HepG2 (cell line): ENCODE measurements around the gene NOX4. TPM values are rescaled to one million over a fixed set of nuclear protein-coding genes. Genes with fewer than 3 reads are reported as not detected.

ENCODE experiments used
- ATAC-seq: fragments of 200-7000 bp; cut with Tn5 transposase; 3 replicates; pipeline ENCODE4 v1.9.1; 2020; ENCODE audit warnings: mild to moderate bottlenecking, moderate library complexity
- BruUV-seq: library from RNA; stranded (reverse); fragments of 400-500 nt; replicated peaks from 2 replicates; lab custom pipeline; 2021; lab: Mats Ljungman, UMichigan
- CTCF ChIA-PET: fragments of 300-600 bp; formaldehyde crosslinking; extraction: SDS; loops from one replicate; lab custom pipeline; 2021; ENCODE audit warnings: low total read pairs, inconsistent platforms, low intra/inter-chr PET ratio; lab: Yijun Ruan, JAX
- POLR2A ChIA-PET: fragments of 350-600 bp; sonication (Branson Sonifier 250); formaldehyde crosslinking; loops from one replicate; lab custom pipeline; 2020; ENCODE audit warnings: antibody characterized with exemption, inconsistent platforms; lab: Yijun Ruan, JAX
- DNase-seq: peaks from one replicate; pipeline ENCODE4 v3.0.0-alpha.2; 2015; ENCODE audit warnings: low spot score
- FAIRE-seq: peaks from 3 replicates; lab custom pipeline; 2011; peaks lifted over from hg19 to GRCh38; lab: Jason Lieb, UNC
- H2AFZ ChIP-seq: one replicate; pipeline ENCODE4 v1.6.1; 2011; ENCODE audit warnings: low read length, inconsistent platforms
- H3K27ac ChIP-seq: fragments of 300-600 bp; 3 replicates; pipeline ENCODE4 v1.8.0; 2011; ENCODE audit warnings: mixed run types, mild to moderate bottlenecking, mixed read lengths, low read length, inconsistent platforms; ENCODE audit not compliant: insufficient read depth; ENCODE audit errors: extremely low read length
- H3K27me3 ChIP-seq, 2 experiments: fragments of 200-600 bp in 1 of 2; 2 replicates in 1 of 2; 3 replicates in 1 of 2; pipeline versions ENCODE4 v1.6.0 to v1.8.0; 2011; ENCODE audit warnings: low read length in 2 of 2, mild to moderate bottlenecking in 2 of 2, moderate library complexity in 2 of 2, inconsistent platforms in 1 of 2; ENCODE audit not compliant: insufficient read depth in 2 of 2, control insufficient read depth in 1 of 2
- H3K36me3 ChIP-seq, 2 experiments: fragments of 200-600 bp in 1 of 2; replicated peaks in 1 of 2; 2 replicates in 1 of 2; 3 replicates in 1 of 2; pipeline versions ENCODE4 v1.5.1 to v1.8.0; 2011; ENCODE audit warnings: low read length in 2 of 2, inconsistent platforms in 1 of 2; ENCODE audit not compliant: insufficient read depth in 2 of 2, control insufficient read depth in 1 of 2
- H3K4me1 ChIP-seq: 2 replicates; pipeline ENCODE4 v1.5.1; 2012; ENCODE audit warnings: low read length, inconsistent platforms; ENCODE audit not compliant: insufficient read depth
- H3K4me2 ChIP-seq: 2 replicates; pipeline ENCODE4 v1.6.0; 2011; ENCODE audit warnings: low read depth, low read length, inconsistent platforms
- H3K4me3 ChIP-seq, 3 experiments: fragments of 200-600 bp in 1 of 3; sonication (generic), shearing (Covaris generic) in 1 of 3; replicated peaks in 1 of 3; 2 replicates each; pipeline ENCODE4 v1.5.1; 2011 to 2016; ENCODE audit warnings: low read length in 3 of 3, inconsistent platforms in 2 of 3, low read depth in 2 of 3, mild to moderate bottlenecking in 2 of 3, control low read depth in 1 of 3, mixed read lengths in 1 of 3; ENCODE audit not compliant: insufficient read depth in 1 of 3
- H3K79me2 ChIP-seq: one replicate; pipeline ENCODE4 v1.6.1; 2011; ENCODE audit warnings: low read length, inconsistent platforms; ENCODE audit not compliant: insufficient read depth
- H3K9ac ChIP-seq: 2 replicates; pipeline ENCODE4 v1.6.0; 2011; ENCODE audit warnings: mild to moderate bottlenecking, low read depth, low read length, inconsistent platforms; ENCODE audit not compliant: insufficient read depth
- H3K9me3 ChIP-seq: 2 replicates; pipeline ENCODE4 v1.5.1; 2012; ENCODE audit warnings: mild to moderate bottlenecking, low read length
- H4K20me1 ChIP-seq: 2 replicates; pipeline ENCODE4 v1.6.0; 2011; ENCODE audit warnings: inconsistent platforms, mild to moderate bottlenecking, low read length, moderate library complexity; ENCODE audit not compliant: insufficient read depth
- ATF2 ChIP-seq: sonication (generic); formaldehyde crosslinking; IDR thresholded peaks from 2 replicates; pipeline ENCODE4 v1.4.0; 2020; ENCODE audit warnings: missing genetic modification reagents
- ATF7-NPFF ChIP-seq: sonication (generic); formaldehyde crosslinking; IDR thresholded peaks from 2 replicates; pipeline ENCODE4 v1.8.1; 2023; ENCODE audit warnings: mild to moderate bottlenecking, low read depth, missing genetic modification reagents, moderate library complexity
- GTF3A ChIP-seq: sonication (generic); formaldehyde crosslinking; conservative IDR thresholded peaks from 2 replicates; pipeline ENCODE4 v1.4.0; 2020; ENCODE audit warnings: mild to moderate bottlenecking, missing genetic modification reagents
- MAF1 ChIP-seq: sonication (generic); formaldehyde crosslinking; IDR thresholded peaks from 2 replicates; pipeline ENCODE4 v1.5.0; 2020; ENCODE audit warnings: missing genetic modification reagents, borderline replicate concordance
- MAFF ChIP-seq: IDR thresholded peaks from 2 replicates; pipeline ENCODE4 v1.6.1; 2011; ENCODE audit warnings: low read depth, low read length, improper control_type of control experiment
- MAFK ChIP-seq, 2 experiments: IDR thresholded peaks in 1 of 2; conservative IDR thresholded peaks in 1 of 2; 2 replicates each; pipeline ENCODE4 v1.6.1; 2011; ENCODE audit warnings: improper control_type of control experiment in 2 of 2, low read length in 2 of 2
- SIN3A ChIP-seq: IDR thresholded peaks from 2 replicates; pipeline ENCODE4 v1.6.1; 2011; ENCODE audit warnings: low read depth, mild to moderate bottlenecking, control low read depth, low read length, borderline replicate concordance
- SP1 ChIP-seq, 2 experiments: fragments of 450-650 bp in 1 of 2; sonication (generic) in 1 of 2; formaldehyde crosslinking in 1 of 2; IDR thresholded peaks; 2 replicates each; pipeline versions ENCODE4 v1.4.0 to v1.6.1; 2016 to 2020; ENCODE audit warnings: missing genetic modification reagents in 1 of 2
- ZNF232 ChIP-seq: sonication (generic); formaldehyde crosslinking; IDR thresholded peaks from 2 replicates; pipeline ENCODE4 v1.4.0; 2020; ENCODE audit warnings: missing genetic modification reagents, borderline replicate concordance
- ZNF772 ChIP-seq: sonication (generic); formaldehyde crosslinking; IDR thresholded peaks from 2 replicates; pipeline ENCODE4 v1.5.0; 2020; ENCODE audit warnings: mild to moderate bottlenecking, missing genetic modification reagents
- ZNF878 ChIP-seq: sonication (generic); formaldehyde crosslinking; IDR thresholded peaks from 2 replicates; pipeline ENCODE4 v1.8.1; 2023; ENCODE audit warnings: mild to moderate bottlenecking, missing genetic modification reagents, moderate library complexity
- in situ Hi-C: cut with HindIII; loops from 2 replicates; pipeline ENCODE4 v1.10.0; 2017; ENCODE audit warnings: low pct_unique_long_range_greater_than_20kb; ENCODE audit not compliant: extremely low pct_ligation_motif_present
- intact Hi-C: fragments of 100-400 bp; cut with micrococcal nuclease; formaldehyde crosslinking; loops from one replicate; pipeline ENCODE4 v1.10.0; 2022; ENCODE audit not compliant: unreplicated experiment
- polyA plus RNA-seq, 8 experiments: library from polyadenylated mRNA; depleted of rRNA in 3 of 8; stranded (reverse) in 7 of 8; unstranded in 1 of 8; fragments of >200 nt; fragmentation: Illumina TruSeq in 4 of 8; extraction: Trizol in 4 of 8; gene quantifications; 2 replicates each; pipeline versions ENCODE4 v1.2.1 to v1.2.3, GENCODE V29; 2011 to 2016; ENCODE audit warnings: low read depth in 4 of 8, missing spikeins in 1 of 8, mixed read lengths in 1 of 8; ENCODE audit not compliant: insufficient read depth in 1 of 8
- total RNA-seq, 5 experiments: library from RNA; depleted of rRNA; stranded (reverse); fragments of >200 nt; fragmentation: Illumina TruSeq; extraction: Trizol; gene quantifications; 2 replicates each; pipeline ENCODE4 v1.2.3, GENCODE V29; 2016; ENCODE audit warnings: low read depth in 1 of 5

The NOX4 gene
- total and polyA plus RNA-seq, 2 of the 13 experiments (the other 11 are each of a cell fraction or from before 2014, with no cell fraction given): not detected

- Histone ChIP-seq H3K4me2 (no peak overlapping the region), H3K36me3 (no peaks in the 10 kb centered on the region), H3K9me3 (no peaks in the 10 kb centered on the region), H3K79me2 (no peaks in the 10 kb centered on the region), H3K27ac (no peak overlapping the region), H3K4me3 (no peak overlapping the region), H3K9ac (no peak overlapping the region), H4K20me1 (no peaks in the 10 kb centered on the region), H3K4me1 (no peaks in the 10 kb centered on the region), H3K27me3 (no peaks in the 10 kb centered on the region), H2AFZ (no peak overlapping the region)
- BruUV-seq: no TSS peak
- peak; percentile 73 for TF ChIP-seq MAFF
- no peak for TF ChIP-seq GTF3A
- no peak for TF ChIP-seq SIN3A
- TF ChIP-seq ATF7-NPFF (CRISPR knock-in tag): no peak
- TF ChIP-seq MAF1: no peak
- peak; percentile 73 to 82 for TF ChIP-seq MAFK (conservative IDR thresholded peaks at IDR 0.05 in 1 of 2, IDR thresholded peaks at IDR 0.05 in 1 of 2; ENCODE audit: low read length in 2 of 2)
- no peak for TF ChIP-seq ZNF878 (CRISPR knock-in tag)
- TF ChIP-seq ATF2 (CRISPR knock-in tag): no peak
- no peak for TF ChIP-seq SP1 (IDR thresholded peaks at IDR 0.05)
- no peak for TF ChIP-seq SP1 (CRISPR knock-in tag; IDR thresholded peaks at IDR 0.05)
- TF ChIP-seq ZNF772: no peak
- TF ChIP-seq ZNF232 (CRISPR knock-in tag): no peak
- DNase-seq: no peak
- intact Hi-C loops (no loop called here), in situ Hi-C loops (no loop called here)
- ChIA-PET POLR2A (no interaction called here), CTCF (no interaction called here)
- ATAC-seq: no peak
- FAIRE-seq: no peak
Measured at GRCh38 chr11:89447845-89448244, 43.3 kb downstream of the NOX4 start.
